HG03565 (cell line): ENCODE data around the gene SFXN1.
A peak's percentile ranks its signal among the peaks of the same experiment; 100 is the strongest.

ENCODE experiments used
- ATAC-seq: cut with Tn5 transposase; IDR thresholded peaks from one replicate; pipeline ENCODE4 v1.9.1; 2021; ENCODE audit warnings: mild to moderate bottlenecking, moderate library complexity; ENCODE audit not compliant: unreplicated experiment

The SFXN1 gene

DNA sequence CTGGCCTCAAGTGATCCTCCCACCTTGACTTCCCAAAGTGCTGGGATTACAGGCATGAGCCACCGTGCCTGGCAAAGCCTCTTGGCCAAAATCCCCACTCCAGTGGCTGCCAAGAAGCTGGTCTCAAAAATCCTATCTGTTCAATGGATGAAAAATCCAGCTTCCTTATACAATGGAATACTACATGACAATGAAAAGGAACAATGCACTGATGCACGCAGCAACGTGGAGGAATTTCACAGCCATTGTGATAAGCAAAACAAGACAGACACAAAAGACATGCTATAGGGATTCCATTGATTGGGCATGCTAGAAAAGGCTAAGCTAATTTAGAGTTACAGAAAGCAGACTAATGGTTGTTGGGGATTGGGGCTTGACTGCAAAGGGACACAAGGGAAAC, 13.1 kb upstream of the SFXN1 start:
- no peak for ATAC-seq

DNA sequence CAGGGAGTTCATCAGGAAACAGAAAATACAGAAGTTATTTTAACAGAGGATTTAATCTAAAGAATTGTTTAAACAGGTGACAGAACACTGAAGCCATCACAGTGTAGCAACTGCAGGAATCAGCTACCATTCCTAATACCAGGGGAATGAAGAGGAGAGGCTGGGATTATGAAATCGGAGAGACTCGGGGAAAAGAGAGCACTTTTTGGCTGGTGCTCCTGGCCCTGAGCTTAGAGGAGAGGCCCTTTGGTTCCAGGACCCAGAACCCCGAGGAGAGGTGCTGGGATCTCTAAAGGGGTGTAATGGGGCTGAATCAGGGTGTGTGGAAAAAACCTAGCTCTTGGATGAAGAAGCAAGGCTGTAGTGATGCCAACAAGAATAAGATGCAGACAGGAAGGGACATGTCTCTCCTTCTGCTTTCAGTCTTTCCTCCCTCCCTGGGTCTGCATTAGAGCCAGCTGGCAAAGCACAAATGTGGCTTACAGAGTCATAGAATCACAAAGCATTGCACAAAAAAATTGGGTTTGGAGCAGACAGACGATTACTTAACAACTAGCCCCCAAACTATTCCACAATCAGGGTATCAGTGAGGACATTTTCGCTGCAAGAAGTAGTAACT, 11.6 kb upstream of the SFXN1 start:
- no peak for ATAC-seq

DNA sequence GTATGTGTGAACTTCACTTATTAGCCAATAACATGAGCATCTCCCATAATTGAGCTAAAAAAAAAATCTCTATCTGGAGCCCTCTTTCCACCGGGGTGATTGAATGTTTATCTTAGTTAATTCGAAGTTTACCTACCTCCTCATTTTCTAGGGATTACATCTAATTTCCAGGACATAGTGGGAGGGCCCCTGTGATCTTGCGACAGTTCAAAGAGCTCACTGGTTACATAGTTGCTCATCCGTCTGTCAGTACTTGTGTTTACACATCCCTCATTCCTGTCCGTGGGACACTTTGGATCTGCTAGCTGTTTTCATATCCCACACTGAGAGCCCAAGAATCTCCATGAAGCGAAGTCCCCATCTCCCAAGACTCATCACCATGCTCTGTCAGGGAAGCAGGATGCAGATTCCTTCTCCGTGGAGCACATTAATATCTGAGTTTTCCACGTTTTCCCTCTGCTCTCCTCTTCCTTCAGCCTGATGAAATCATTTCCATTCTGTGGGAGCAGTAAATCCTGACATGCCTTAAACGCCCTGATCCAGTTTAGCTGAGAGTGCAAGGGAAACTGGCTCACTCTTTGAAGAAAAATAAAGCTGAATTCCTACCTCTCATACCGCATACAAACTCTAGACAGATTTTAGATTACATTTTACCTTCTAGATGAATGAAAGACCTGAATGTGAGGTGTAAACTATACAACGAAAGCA, 10.2 kb upstream of the SFXN1 start:
- ATAC-seq = no peak

GRCh38 chr5:175468892-175469291, 9.5 kb upstream of the SFXN1 start:
- no peak for ATAC-seq

GRCh38 chr5:175469916-175470315, 8.4 kb upstream of the SFXN1 start:
- no peak for ATAC-seq

GRCh38 chr5:175470781-175471180, 7.6 kb upstream of the SFXN1 start:
- no peak for ATAC-seq

GRCh38 chr5:175471196-175471595, 7.2 kb upstream of the SFXN1 start:
- ATAC-seq = no peak

GRCh38 chr5:175471628-175472027, 6.7 kb upstream of the SFXN1 start:
- no peak for ATAC-seq

DNA sequence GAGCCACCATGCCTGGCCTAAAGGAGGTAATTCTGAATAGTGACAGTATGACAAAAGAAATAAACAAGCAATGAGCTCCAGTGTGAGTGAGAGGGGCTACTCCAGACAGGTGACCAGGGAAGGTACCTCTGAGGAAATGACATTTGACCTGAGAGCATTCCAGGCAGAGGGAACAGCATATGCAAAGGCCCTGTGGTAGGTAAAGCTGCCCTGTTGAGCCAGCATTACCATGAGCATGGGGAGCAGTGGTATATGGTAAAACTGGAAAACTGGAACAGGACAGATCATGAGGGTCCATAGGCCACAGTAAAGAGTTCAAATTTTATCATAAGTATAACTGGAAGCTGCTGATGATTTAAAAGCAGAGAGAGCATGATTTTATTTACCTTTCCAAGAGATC, 6.0 kb upstream of the SFXN1 start:
- ATAC-seq = no peak

DNA sequence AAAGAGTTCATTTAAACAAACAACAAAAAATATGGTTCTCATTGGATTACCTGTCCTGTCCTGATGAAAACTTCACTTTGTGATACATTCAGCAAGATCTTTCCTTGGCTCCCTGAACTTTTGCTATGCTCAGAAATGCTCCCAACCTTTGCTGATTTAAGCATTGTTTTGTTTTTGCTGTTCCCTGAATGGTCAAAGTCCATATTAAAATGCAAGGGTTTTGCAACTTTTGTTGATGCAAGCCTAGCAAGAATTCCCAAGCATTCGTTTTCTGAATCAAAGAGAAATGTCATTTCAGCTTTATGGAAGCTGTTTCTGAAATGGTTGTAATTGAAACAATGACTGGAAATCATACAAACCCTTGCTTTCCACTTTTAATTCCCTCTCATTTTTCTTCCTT, 3.1 kb upstream of the SFXN1 start:
- no peak for ATAC-seq

DNA sequence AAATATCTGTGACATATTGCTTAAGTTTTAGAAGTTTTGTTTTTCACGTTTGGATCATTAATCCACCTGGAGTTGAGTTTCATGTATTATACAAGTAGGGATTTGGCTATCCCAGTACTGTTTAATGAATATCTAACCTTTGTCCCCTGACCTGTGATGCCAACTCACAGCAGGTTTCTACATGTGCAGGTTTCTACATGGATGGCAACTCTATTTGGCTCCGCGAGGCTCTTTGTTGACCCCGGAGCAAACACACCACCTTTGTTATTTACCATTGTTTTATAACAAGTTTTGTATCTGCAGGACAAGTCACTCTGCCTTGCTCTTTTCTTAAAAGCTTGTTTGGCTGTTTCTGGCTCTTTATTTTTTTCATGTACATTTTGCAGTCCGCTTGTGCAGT, 920 bp upstream of the SFXN1 start:
- no peak for ATAC-seq

- ATAC-seq = no peak
Measured at GRCh38 chr5:175478008-175478383, 364 bp upstream of the SFXN1 start.

- peak; percentile 14 for ATAC-seq
Measured at GRCh38 chr5:175479125-175479881, 943 bp downstream of the SFXN1 start.

- ATAC-seq = no peak
Measured at GRCh38 chr5:175483337-175483736, 5.0 kb downstream of the SFXN1 start.

DNA sequence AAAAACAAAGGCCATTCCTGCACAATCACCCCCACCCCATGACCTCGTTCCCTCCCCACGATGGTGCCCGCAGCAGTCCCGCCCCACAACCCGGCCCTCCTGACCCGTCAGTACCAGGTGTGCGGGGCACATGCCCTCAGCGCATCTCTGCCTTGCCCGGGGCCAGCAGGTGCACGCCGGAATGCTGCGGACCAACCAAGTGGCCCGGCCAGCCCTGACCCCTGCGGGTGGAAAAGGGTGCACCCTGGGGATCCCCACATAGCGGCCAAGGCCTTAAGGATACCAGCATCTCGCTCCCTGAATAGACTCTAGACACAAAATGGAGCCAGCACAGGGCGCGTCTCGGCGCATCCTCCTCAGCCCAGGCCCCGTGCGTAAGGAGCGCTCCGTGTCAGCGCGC, 6.0 kb downstream of the SFXN1 start:
- ATAC-seq = no peak

- no peak for ATAC-seq
Measured at GRCh38 chr5:175484829-175485228, 6.5 kb downstream of the SFXN1 start.

DNA sequence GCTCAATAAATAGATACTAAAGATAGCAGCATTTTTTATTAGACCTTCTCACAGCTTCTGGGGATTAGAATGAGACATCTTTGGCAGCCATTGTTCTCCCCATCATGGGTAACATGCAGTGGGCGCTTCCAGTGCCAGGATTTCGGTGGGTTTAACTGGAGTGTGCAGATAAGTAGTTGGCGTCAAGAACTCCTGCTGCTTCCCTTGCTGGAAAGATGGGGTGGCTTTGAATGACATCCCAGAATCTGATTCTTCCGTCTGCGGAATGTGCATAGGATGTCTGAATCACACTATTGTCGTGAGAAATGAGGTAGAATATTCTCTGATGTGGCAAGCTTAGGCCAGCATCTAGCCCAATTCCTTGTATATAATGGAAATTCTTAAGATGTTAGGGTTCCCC, 7.3 kb downstream of the SFXN1 start:
- no peak for ATAC-seq

- ATAC-seq = no peak
Measured at GRCh38 chr5:175487514-175488222, 9.3 kb downstream of the SFXN1 start.

DNA sequence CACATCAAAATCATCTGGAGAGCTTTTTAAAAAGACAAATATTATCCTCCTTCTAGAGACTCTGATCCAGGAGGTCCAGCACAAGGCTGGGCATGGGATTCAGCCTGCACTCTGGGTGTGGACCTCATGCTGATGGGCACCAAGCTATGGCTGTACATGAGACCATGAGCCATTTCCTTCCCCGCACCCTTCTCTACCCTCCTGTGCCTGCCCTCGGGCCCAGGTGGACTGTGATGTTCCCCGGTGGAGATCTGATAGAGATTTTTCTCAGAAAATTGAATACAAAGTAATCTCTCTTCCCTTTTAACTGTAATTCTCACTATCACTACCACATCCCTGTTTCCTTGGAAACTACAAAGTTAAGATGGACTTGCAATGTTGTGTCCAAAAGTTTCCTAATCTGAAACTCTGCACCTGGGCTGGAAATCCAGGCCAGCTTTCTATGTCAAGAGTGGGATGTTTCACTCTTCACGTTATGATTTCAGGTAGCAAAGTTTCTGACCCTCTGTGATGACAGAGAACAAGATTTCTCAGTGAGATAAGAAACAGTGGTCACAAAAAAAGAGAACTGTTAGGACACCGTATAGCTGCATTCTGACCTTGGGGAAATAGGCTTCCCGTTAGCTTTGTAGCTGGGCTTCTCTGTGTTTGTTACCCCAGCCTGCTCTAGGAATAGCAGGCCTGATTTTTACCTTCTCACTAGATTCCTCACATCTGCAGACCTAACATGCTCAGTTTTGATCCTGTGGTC, 11.5 kb downstream of the SFXN1 start:
- no peak for ATAC-seq

- ATAC-seq = no peak
Measured at GRCh38 chr5:175491223-175491622, 12.9 kb downstream of the SFXN1 start.

DNA sequence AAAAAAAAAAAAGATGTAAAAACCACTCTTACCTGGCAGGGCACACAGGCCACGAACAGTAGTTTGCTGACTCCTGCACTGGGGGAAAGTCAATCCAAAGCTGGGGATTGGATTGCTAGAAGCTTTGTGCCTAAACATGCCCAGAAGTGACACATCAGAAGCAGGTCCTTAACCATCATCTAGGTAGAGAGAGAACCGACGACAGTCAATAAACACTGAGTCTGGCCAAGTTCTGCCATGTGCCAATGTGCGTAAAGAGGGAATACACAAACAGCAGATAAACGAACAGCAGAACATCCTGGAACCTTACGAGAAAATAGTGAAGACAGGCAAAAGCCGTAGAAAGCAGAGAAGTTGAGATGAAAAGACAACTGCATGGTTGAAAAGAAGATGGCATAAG, 14.9 kb downstream of the SFXN1 start:
- ATAC-seq = no peak
